Measurements from ENCODE around the gene HMSD.

The HMSD gene

GRCh38 chr18:63980027-63980426 is 30.9 kb downstream of the HMSD start:
- Histone ChIP-seq H3K36me3 (replicated peaks in 1 of 2; ENCODE audit: control insufficient read depth in 2 of 2, insufficient read depth in 2 of 2, low read length in 2 of 2) (peaks cover 0 to 4% of the 10 kb centered on the region in 2 donors), H3K18ac (ENCODE audit: low read length) (no peak overlapping the region), H3K4me3 (ENCODE audit: low read length in 2 of 2) (no peak overlapping the region), H4K8ac (ENCODE audit: low read depth, low read length) (no peak overlapping the region), H3K79me1 (ENCODE audit: low read depth, low read length) (no peaks in the 10 kb centered on the region), H3K9me3 (replicated peaks in 1 of 2; ENCODE audit: control insufficient read depth in 2 of 2, insufficient read depth in 1 of 2, low read depth in 1 of 2, low read length in 2 of 2) (peaks cover 0 to 2% of the 10 kb centered on the region in 2 donors), H2BK5ac (ENCODE audit: low read length) (no peak overlapping the region), H3K27ac (replicated peaks; ENCODE audit: low read length) (no peak overlapping the region), H2BK120ac (ENCODE audit: low read depth, low read length) (no peak overlapping the region), H3K4ac (ENCODE audit: low read length) (no peak overlapping the region), H2AK5ac (ENCODE audit: low read depth, low read length) (no peak overlapping the region), H2AFZ (ENCODE audit: low read length) (peak overlapping the region; percentile 60), H2BK15ac (ENCODE audit: low read length) (no peak overlapping the region), H3K23ac (ENCODE audit: low read depth, low read length, poor library complexity) (no peak overlapping the region), H3K27me3 (ENCODE audit: control insufficient read depth in 3 of 3, insufficient read depth in 3 of 3, low read depth in 1 of 3, low read length in 3 of 3) (no peaks in the 10 kb centered on the region), H3K14ac (ENCODE audit: low read length) (no peak overlapping the region), H2BK12ac (ENCODE audit: low read length) (no peak overlapping the region), H3K4me1 (ENCODE audit: control insufficient read depth in 2 of 2, insufficient read depth in 1 of 2, low read depth in 1 of 2, low read length in 2 of 2) (no peaks in the 10 kb centered on the region), H3K4me2 (ENCODE audit: insufficient read depth, low read length, poor library complexity, severe bottlenecking) (no peak overlapping the region), H3K9ac (ENCODE audit: low read depth, low read length, poor library complexity) (no peak overlapping the region), H4K91ac (ENCODE audit: low read depth, low read length, poor library complexity) (no peak overlapping the region)
- WGBS, 2 donors (ENCODE audit: extremely low coverage in 2 of 2, insufficient read length in 2 of 2, insufficient replicate concordance in 1 of 2) = no CpG with 5 or more reads among the region's 7 CpGs
- no peak for DNase-seq (ENCODE audit: low spot score)

DNA sequence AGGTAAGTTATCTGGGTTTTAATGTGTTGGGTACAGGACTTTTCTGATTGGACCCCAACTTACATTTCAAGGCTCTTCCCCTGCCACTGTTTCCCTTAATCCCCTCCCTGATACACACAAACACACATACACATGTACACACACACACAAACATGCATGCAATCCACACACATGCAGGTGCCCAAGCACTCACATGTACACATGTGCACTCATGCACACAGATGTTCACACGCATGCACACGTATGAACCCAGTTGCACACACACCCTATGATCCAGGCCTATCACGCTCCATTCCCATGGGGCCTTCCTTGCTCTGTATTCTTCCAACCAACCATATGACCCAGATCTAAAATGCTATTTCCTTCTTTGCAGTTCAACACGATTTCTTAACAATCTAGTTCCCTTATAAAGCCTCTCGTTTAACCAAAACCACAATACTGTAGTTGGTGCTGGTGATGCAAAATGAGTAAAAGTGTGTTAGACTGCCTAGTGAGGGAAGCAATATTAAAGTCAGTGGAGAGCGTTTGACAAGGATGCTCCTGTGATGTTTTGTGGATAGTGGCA is 31.9 kb downstream of the HMSD start:
- H2BK5ac ChIP-seq (ENCODE audit: low read length) = no peak overlapping the region
- peak overlapping the region in 1 of 2 donors; percentile 61 for H3K4me3 ChIP-seq (ENCODE audit: low read length in 2 of 2)
- H2AK5ac ChIP-seq (ENCODE audit: low read depth, low read length) = no peak overlapping the region
- WGBS, 2 donors (ENCODE audit: extremely low coverage in 2 of 2, insufficient read length in 2 of 2, insufficient replicate concordance in 1 of 2) = no CpG with 5 or more reads among the region's 6 CpGs
- no peak overlapping the region for H3K4me2 ChIP-seq (ENCODE audit: insufficient read depth, low read length, poor library complexity, severe bottlenecking)
- no peaks in the 10 kb centered on the region for H3K27me3 ChIP-seq (ENCODE audit: control insufficient read depth in 3 of 3, insufficient read depth in 3 of 3, low read depth in 1 of 3, low read length in 3 of 3)
- H3K27ac ChIP-seq (replicated peaks; ENCODE audit: low read length) = no peak overlapping the region
- H3K4ac ChIP-seq (ENCODE audit: low read length) = no peak overlapping the region
- no peak overlapping the region for H3K18ac ChIP-seq (ENCODE audit: low read length)
- no peak overlapping the region for H2BK15ac ChIP-seq (ENCODE audit: low read length)
- H3K23ac ChIP-seq (ENCODE audit: low read depth, low read length, poor library complexity) = no peak overlapping the region
- H2AFZ ChIP-seq (ENCODE audit: low read length) = no peak overlapping the region
- H2BK120ac ChIP-seq (ENCODE audit: low read depth, low read length) = no peak overlapping the region
- H3K9me3 ChIP-seq (replicated peaks in 1 of 2; ENCODE audit: control insufficient read depth in 2 of 2, insufficient read depth in 1 of 2, low read depth in 1 of 2, low read length in 2 of 2) = peaks cover 0 to 2% of the 10 kb centered on the region in 2 donors
- H3K14ac ChIP-seq (ENCODE audit: low read length) = no peak overlapping the region
- H3K36me3 ChIP-seq (replicated peaks in 1 of 2; ENCODE audit: control insufficient read depth in 2 of 2, insufficient read depth in 2 of 2, low read length in 2 of 2) = peaks cover 0 to 4% of the 10 kb centered on the region in 2 donors
- no peak overlapping the region for H3K9ac ChIP-seq (ENCODE audit: low read depth, low read length, poor library complexity)
- H4K91ac ChIP-seq (ENCODE audit: low read depth, low read length, poor library complexity) = no peak overlapping the region
- H3K4me1 ChIP-seq (ENCODE audit: control insufficient read depth in 2 of 2, insufficient read depth in 1 of 2, low read depth in 1 of 2, low read length in 2 of 2) = no peaks in the 10 kb centered on the region
- no peak overlapping the region for H2BK12ac ChIP-seq (ENCODE audit: low read length)
- H4K8ac ChIP-seq (ENCODE audit: low read depth, low read length) = no peak overlapping the region
- H3K79me1 ChIP-seq (ENCODE audit: low read depth, low read length) = no peaks in the 10 kb centered on the region
- no peak for DNase-seq (ENCODE audit: low spot score)

DNA sequence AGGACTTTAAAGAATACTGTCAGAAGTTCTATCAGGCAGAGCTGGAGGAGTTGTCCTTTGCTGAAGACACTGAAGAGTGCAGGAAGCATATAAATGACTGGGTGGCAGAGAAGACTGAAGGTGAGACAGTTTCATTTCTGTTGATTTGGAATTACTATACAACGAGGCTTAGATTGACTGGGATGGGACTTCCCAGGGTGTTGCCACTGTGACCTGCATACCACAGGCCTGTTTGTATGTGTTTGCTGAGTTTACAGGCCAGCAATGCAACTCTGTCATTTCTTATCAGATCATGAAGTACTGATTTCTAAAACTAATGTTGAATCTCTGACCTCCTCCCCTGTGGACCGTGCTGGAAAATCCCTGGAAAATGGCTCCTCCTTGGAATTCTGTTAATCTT is 32.6 kb downstream of the HMSD start:
- Histone ChIP-seq H2BK5ac (ENCODE audit: low read length) (no peak overlapping the region), H2AK5ac (ENCODE audit: low read depth, low read length) (no peak overlapping the region), H2AFZ (ENCODE audit: low read length) (no peak overlapping the region), H3K79me1 (ENCODE audit: low read depth, low read length) (no peaks in the 10 kb centered on the region), H2BK12ac (ENCODE audit: low read length) (no peak overlapping the region), H2BK120ac (ENCODE audit: low read depth, low read length) (no peak overlapping the region), H3K23ac (ENCODE audit: low read depth, low read length, poor library complexity) (no peak overlapping the region), H3K4me2 (ENCODE audit: insufficient read depth, low read length, poor library complexity, severe bottlenecking) (no peak overlapping the region), H4K91ac (ENCODE audit: low read depth, low read length, poor library complexity) (no peak overlapping the region), H3K4me1 (ENCODE audit: control insufficient read depth in 2 of 2, insufficient read depth in 1 of 2, low read depth in 1 of 2, low read length in 2 of 2) (no peaks in the 10 kb centered on the region), H3K4ac (ENCODE audit: low read length) (no peak overlapping the region), H2BK15ac (ENCODE audit: low read length) (no peak overlapping the region), H3K18ac (ENCODE audit: low read length) (no peak overlapping the region), H3K4me3 (ENCODE audit: low read length in 2 of 2) (no peak overlapping the region), H3K9me3 (replicated peaks in 1 of 2; ENCODE audit: control insufficient read depth in 2 of 2, insufficient read depth in 1 of 2, low read depth in 1 of 2, low read length in 2 of 2) (peaks cover 0 to 2% of the 10 kb centered on the region in 2 donors), H3K36me3 (replicated peaks in 1 of 2; ENCODE audit: control insufficient read depth in 2 of 2, insufficient read depth in 2 of 2, low read length in 2 of 2) (peaks cover 0 to 4% of the 10 kb centered on the region in 2 donors), H3K27me3 (ENCODE audit: control insufficient read depth in 3 of 3, insufficient read depth in 3 of 3, low read depth in 1 of 3, low read length in 3 of 3) (no peaks in the 10 kb centered on the region), H3K14ac (ENCODE audit: low read length) (no peak overlapping the region), H4K8ac (ENCODE audit: low read depth, low read length) (no peak overlapping the region), H3K9ac (ENCODE audit: low read depth, low read length, poor library complexity) (no peak overlapping the region), H3K27ac (replicated peaks; ENCODE audit: low read length) (no peak overlapping the region)
- WGBS, 2 donors (ENCODE audit: extremely low coverage in 2 of 2, insufficient read length in 2 of 2, insufficient replicate concordance in 1 of 2) = no CpG with 5 or more reads among the region's 2 CpGs
- DNase-seq (ENCODE audit: low spot score) = no peak

DNA sequence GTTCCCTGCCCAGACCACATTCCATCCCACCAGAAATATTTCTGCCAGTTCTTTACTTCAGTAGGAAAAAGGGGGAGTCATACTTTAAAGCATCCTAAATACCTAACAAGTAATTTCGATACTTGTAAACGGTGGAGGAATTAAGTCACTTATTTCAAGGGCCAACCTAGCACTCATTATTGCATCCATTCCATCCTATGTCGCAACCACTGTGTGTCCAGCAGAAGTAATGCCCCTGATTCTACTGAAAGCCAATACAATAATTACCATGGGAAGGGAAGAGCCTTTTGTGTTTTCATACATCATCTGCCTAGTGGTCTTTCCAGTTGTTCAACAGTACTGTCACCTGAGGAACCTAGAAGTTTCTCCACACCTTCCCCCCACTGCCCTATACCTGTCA is 33.3 kb downstream of the HMSD start:
- no peak overlapping the region for H2AK5ac ChIP-seq (ENCODE audit: low read depth, low read length)
- H3K9ac ChIP-seq (ENCODE audit: low read depth, low read length, poor library complexity) = no peak overlapping the region
- H2BK12ac ChIP-seq (ENCODE audit: low read length) = no peak overlapping the region
- H2BK5ac ChIP-seq (ENCODE audit: low read length) = no peak overlapping the region
- no peak overlapping the region for H2BK120ac ChIP-seq (ENCODE audit: low read depth, low read length)
- WGBS, 2 donors (ENCODE audit: extremely low coverage in 2 of 2, insufficient read length in 2 of 2, insufficient replicate concordance in 1 of 2) = no CpG with 5 or more reads among the region's 3 CpGs
- H3K4me2 ChIP-seq (ENCODE audit: insufficient read depth, low read length, poor library complexity, severe bottlenecking) = no peak overlapping the region
- H2BK15ac ChIP-seq (ENCODE audit: low read length) = no peak overlapping the region
- H3K4me1 ChIP-seq (ENCODE audit: control insufficient read depth in 2 of 2, insufficient read depth in 1 of 2, low read depth in 1 of 2, low read length in 2 of 2) = no peaks in the 10 kb centered on the region
- no peak overlapping the region for H2AFZ ChIP-seq (ENCODE audit: low read length)
- peaks cover 0 to 4% of the 10 kb centered on the region in 2 donors for H3K36me3 ChIP-seq (replicated peaks in 1 of 2; ENCODE audit: control insufficient read depth in 2 of 2, insufficient read depth in 2 of 2, low read length in 2 of 2)
- H3K4ac ChIP-seq (ENCODE audit: low read length) = no peak overlapping the region
- H4K8ac ChIP-seq (ENCODE audit: low read depth, low read length) = no peak overlapping the region
- no peak for DNase-seq (ENCODE audit: low spot score)
- no peak overlapping the region for H4K91ac ChIP-seq (ENCODE audit: low read depth, low read length, poor library complexity)
- no peaks in the 10 kb centered on the region for H3K79me1 ChIP-seq (ENCODE audit: low read depth, low read length)
- H3K27ac ChIP-seq (replicated peaks; ENCODE audit: low read length) = no peak overlapping the region
- no peak overlapping the region for H3K14ac ChIP-seq (ENCODE audit: low read length)
- H3K23ac ChIP-seq (ENCODE audit: low read depth, low read length, poor library complexity) = no peak overlapping the region
- H3K9me3 ChIP-seq (replicated peaks in 1 of 2; ENCODE audit: control insufficient read depth in 2 of 2, insufficient read depth in 1 of 2, low read depth in 1 of 2, low read length in 2 of 2) = peaks cover 0 to 2% of the 10 kb centered on the region in 2 donors
- H3K4me3 ChIP-seq (ENCODE audit: low read length in 2 of 2) = no peak overlapping the region
- no peak overlapping the region for H3K18ac ChIP-seq (ENCODE audit: low read length)
- no peaks in the 10 kb centered on the region for H3K27me3 ChIP-seq (ENCODE audit: control insufficient read depth in 3 of 3, insufficient read depth in 3 of 3, low read depth in 1 of 3, low read length in 3 of 3)
